ENCODE data around the gene SIPA1L2.

SIPA1L2 gene

GRCh38 chr1:232657426-232658005, 27.6 kb upstream of the SIPA1L2 start:
- TF ChIP-seq CTCF (IDR thresholded peaks at IDR 0.05; ENCODE audit: low read depth, low read length) = no peak
- in situ Hi-C loops (cut with HindIII; ENCODE audit: low sequenced_read_pairs) = no loop called here
- DNase-seq (ENCODE audit: low read depth, low spot score) = no peak
- H3K4me3 ChIP-seq (ENCODE audit: low read depth, low read length) = no peak overlapping the region

GRCh38 chr1:232655746-232656085, 25.8 kb upstream of the SIPA1L2 start:
- DNase-seq (ENCODE audit: low read depth, low spot score) = no peak
- no peak for TF ChIP-seq CTCF (IDR thresholded peaks at IDR 0.05; ENCODE audit: low read depth, low read length)
- H3K4me3 ChIP-seq (ENCODE audit: low read depth, low read length) = no peak overlapping the region
- in situ Hi-C loops (cut with HindIII; ENCODE audit: low sequenced_read_pairs) = no loop called here

GRCh38 chr1:232655028-232655745, 25.3 kb upstream of the SIPA1L2 start:
- no peak for TF ChIP-seq CTCF (IDR thresholded peaks at IDR 0.05; ENCODE audit: low read depth, low read length)
- in situ Hi-C loops (cut with HindIII; ENCODE audit: low sequenced_read_pairs) = no loop called here
- no peak overlapping the region for H3K4me3 ChIP-seq (ENCODE audit: low read depth, low read length)
- peak; percentile 49 for DNase-seq (ENCODE audit: low read depth, low spot score)

GRCh38 chr1:232653789-232654188, 23.9 kb upstream of the SIPA1L2 start:
- no peak for DNase-seq (ENCODE audit: low read depth, low spot score)
- in situ Hi-C loops (cut with HindIII; ENCODE audit: low sequenced_read_pairs) = no loop called here

GRCh38 chr1:232650845-232651244, 20.9 kb upstream of the SIPA1L2 start:
- DNase-seq (ENCODE audit: low read depth, low spot score) = no peak
- TF ChIP-seq CTCF (IDR thresholded peaks at IDR 0.05; ENCODE audit: low read depth, low read length) = no peak
- in situ Hi-C loops (cut with HindIII; ENCODE audit: low sequenced_read_pairs) = no loop called here
- no peak overlapping the region for H3K4me3 ChIP-seq (ENCODE audit: low read depth, low read length)

More at GRCh38 chr1:232653789-232654188, 23.9 kb upstream of the SIPA1L2 start:
- H3K4me3 ChIP-seq (ENCODE audit: low read depth, low read length) = no peak overlapping the region
- TF ChIP-seq CTCF (IDR thresholded peaks at IDR 0.05; ENCODE audit: low read depth, low read length) = no peak

GRCh38 chr1:232650418-232650817, 20.5 kb upstream of the SIPA1L2 start:
- TF ChIP-seq CTCF (IDR thresholded peaks at IDR 0.05; ENCODE audit: low read depth, low read length) = no peak
- in situ Hi-C loops (cut with HindIII; ENCODE audit: low sequenced_read_pairs) = no loop called here
- no peak for DNase-seq (ENCODE audit: low read depth, low spot score)
- no peak overlapping the region for H3K4me3 ChIP-seq (ENCODE audit: low read depth, low read length)

Data from astrocyte of the spinal cord (primary cell).